Immature natural killer cell (primary cell): ENCODE results near the gene CAT. TPM values are rescaled to one million over a fixed set of nuclear protein-coding genes. Genes with fewer than 3 reads are reported as not detected.

Source experiments
- DNase-seq, 3 donors: peaks; one replicate each; pipeline ENCODE4 v3.0.0; 2022; ENCODE audit warnings: mixed read lengths in 1 of 3
- H3K27ac Mint-ChIP-seq, 6 donors: one replicate each; pipeline ENCODE4 v1.8.0; 2020; ENCODE audit warnings: mixed read lengths in 6 of 6, mild to moderate bottlenecking in 5 of 6, inconsistent platforms in 4 of 6, moderate library complexity in 3 of 6
- H3K27me3 Mint-ChIP-seq, 3 donors: one replicate each; pipeline ENCODE4 v1.8.0; 2020 to 2021; ENCODE audit warnings: low read depth in 3 of 3, mild to moderate bottlenecking in 3 of 3, mixed read lengths in 3 of 3, moderate library complexity in 3 of 3, inconsistent platforms in 1 of 3
- H3K36me3 Mint-ChIP-seq, 3 donors: one replicate each; pipeline ENCODE4 v1.8.0; 2020; ENCODE audit warnings: mixed read lengths in 3 of 3, inconsistent platforms in 2 of 3, mild to moderate bottlenecking in 2 of 3
- H3K4me1 Mint-ChIP-seq, 2 donors: one replicate each; pipeline ENCODE4 v1.8.0; 2020; ENCODE audit warnings: inconsistent platforms in 2 of 2, mild to moderate bottlenecking in 2 of 2, mixed read lengths in 2 of 2, moderate library complexity in 1 of 2
- H3K4me3 Mint-ChIP-seq, 5 donors: one replicate each; pipeline ENCODE4 v1.8.0; 2020; ENCODE audit warnings: mild to moderate bottlenecking in 5 of 5, mixed read lengths in 5 of 5, inconsistent platforms in 3 of 5, moderate library complexity in 3 of 5
- H3K9me3 Mint-ChIP-seq, 6 donors: one replicate each; pipeline ENCODE4 v1.8.0; 2020; ENCODE audit warnings: mild to moderate bottlenecking in 6 of 6, mixed read lengths in 6 of 6, inconsistent platforms in 4 of 6, moderate library complexity in 3 of 6
- polyA plus RNA-seq, 3 donors: library from polyadenylated mRNA; unstranded; fragments of 300-500 nt; fragmentation: Illumina TruSeq; gene quantifications; one replicate each; pipeline ENCODE4 v1.2.3, GENCODE V29; 2021

The CAT gene
- polyA plus RNA-seq, 3 donors from 2014 or later, result 97.5 to 192 (median 153) TPM

GRCh38 chr11:34478845-34479663 is 40.3 kb downstream of the CAT start:
- Mint-ChIP-seq H3K4me3 (no peak overlapping the region), H3K4me1 (no peaks in the 10 kb centered on the region), H3K27me3 (peaks cover 0 to 4% (median 2%) of the 10 kb centered on the region in 3 donors), H3K9me3 (no peaks in the 10 kb centered on the region), H3K36me3 (peaks cover 0 to 7% (median under 1%) of the 10 kb centered on the region in 3 donors), H3K27ac (no peak overlapping the region)
- DNase-seq, result no peak

DNA sequence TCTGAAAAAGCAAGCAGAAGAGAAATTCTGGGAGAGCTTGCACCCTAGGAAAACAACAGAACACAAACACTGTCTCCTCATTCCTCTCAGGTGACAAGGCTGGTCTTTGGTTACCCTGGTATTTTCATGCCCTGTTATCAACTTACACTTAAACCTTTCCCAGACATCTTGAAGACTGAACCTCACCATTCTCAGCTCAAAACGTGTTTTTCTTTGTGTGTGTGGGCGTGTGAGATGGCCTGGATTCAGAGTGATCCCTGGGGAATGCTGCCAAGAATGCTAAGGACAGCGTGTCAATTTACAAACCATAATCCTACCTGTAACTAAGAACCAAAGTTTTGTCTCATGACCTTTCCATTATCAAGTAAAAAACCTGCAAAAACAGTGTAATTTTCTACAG is 41.6 kb downstream of the CAT start:
- no peaks in the 10 kb centered on the region for H3K36me3 Mint-ChIP-seq
- peaks cover 0 to 4% (median 2%) of the 10 kb centered on the region in 3 donors for H3K27me3 Mint-ChIP-seq
- no peaks in the 10 kb centered on the region for H3K9me3 Mint-ChIP-seq
- H3K4me1 Mint-ChIP-seq, result no peaks in the 10 kb centered on the region
- no peak overlapping the region for H3K27ac Mint-ChIP-seq
- DNase-seq, result no peak
- no peak overlapping the region for H3K4me3 Mint-ChIP-seq

DNA sequence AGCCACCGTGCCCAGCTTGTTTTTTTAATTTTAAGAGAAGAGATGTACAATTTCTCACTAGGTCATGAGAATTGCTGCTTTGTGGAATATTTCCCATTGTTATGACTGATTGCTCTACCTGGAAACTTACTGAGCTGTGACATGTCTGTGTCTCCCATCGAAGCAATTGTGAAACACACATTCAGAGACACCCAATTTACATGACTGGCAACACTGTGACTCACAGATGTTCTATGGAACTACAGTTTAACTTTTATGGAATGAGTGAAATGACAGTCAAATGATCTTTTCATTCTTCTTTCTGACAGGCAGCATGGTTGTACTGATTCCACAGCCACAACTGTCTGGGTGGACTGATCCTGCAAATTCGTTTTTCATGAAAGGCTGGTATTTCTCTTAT is 42.6 kb downstream of the CAT start:
- Mint-ChIP-seq H3K36me3 (no peaks in the 10 kb centered on the region), H3K27ac (no peak overlapping the region), H3K4me1 (no peaks in the 10 kb centered on the region), H3K27me3 (peaks cover 0 to 6% (median 2%) of the 10 kb centered on the region in 3 donors), H3K4me3 (no peak overlapping the region), H3K9me3 (no peaks in the 10 kb centered on the region)
- no peak for DNase-seq

DNA sequence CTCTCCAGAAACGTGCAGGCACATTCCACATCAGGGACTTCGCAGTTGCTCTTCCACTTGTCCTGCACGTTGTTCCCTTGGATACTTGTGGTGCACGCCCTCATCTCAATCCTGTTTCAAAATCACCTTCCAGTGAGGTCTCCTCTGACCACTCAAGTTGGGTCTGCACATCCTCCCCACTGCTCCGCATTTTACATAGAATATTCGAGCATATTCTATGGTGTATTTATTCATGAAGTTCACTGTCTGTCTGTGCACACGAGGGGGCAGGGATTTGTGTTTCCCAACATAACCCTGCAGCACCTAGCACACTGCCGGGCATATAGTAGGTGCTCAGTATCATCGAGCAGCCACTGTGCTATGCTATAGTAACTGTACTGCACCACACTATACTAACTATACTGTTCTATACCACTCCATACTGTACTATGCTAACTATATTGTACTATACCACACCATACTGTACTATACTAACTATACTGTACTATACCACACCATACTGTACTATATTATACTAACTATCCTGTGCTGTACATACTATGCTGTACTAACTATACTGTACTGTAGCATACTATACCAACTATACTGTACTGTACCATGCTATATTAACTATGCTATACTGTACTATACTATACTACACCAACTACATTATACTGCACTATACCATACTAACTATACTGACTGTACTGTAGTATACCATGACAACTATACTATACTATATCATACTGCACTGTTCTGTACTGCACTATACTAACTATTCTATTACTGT is 44.6 kb downstream of the CAT start:
- no peaks in the 10 kb centered on the region for H3K36me3 Mint-ChIP-seq
- H3K9me3 Mint-ChIP-seq, result no peaks in the 10 kb centered on the region
- peaks cover 0 to 6% (median 1%) of the 10 kb centered on the region in 3 donors for H3K27me3 Mint-ChIP-seq
- no peaks in the 10 kb centered on the region for H3K4me1 Mint-ChIP-seq
- H3K4me3 Mint-ChIP-seq, result no peak overlapping the region
- no peak for DNase-seq
- H3K27ac Mint-ChIP-seq, result no peak overlapping the region

- Mint-ChIP-seq H3K27ac (no peak overlapping the region), H3K36me3 (no peaks in the 10 kb centered on the region)
Measured at GRCh38 chr11:34487430-34487829, 48.7 kb downstream of the CAT start.

DNA sequence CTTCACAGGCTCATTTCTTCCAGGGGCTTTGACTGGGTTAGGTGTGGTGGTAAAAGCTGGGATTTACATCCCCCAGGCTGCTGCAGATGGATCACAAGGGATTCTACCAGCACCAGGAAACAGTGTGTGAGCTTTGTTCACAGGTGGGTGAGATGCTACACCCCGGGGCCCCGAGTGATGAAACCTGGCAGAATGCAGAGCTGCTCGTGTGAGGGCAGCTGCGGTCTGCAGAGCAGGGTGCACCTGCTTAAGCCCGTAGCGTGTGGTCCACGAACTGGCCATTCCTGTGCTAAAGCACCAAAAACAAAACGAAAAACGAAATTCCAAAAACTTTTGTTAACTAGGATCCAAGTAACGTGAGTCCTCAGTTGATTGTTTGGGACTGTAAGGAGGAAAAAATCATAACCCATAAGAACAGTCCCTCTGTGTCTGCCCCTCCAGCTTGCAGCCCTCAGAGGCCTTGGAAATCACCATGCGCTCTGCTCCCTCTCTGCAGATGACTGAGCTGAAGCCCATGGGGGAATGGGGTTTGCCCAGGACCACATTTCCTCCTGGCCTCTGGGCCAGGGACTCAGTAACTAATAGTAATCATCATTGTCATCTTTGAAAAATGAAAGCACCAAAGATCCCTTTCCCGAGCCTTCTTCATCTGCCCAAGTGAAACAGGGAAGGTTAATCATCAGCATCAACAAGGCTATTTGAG is 50.3 kb downstream of the CAT start:
- no peak for DNase-seq
- Mint-ChIP-seq H3K4me1 (no peaks in the 10 kb centered on the region), H3K27me3 (peaks cover 0 to 6% (median 0%) of the 10 kb centered on the region in 3 donors), H3K36me3 (no peaks in the 10 kb centered on the region), H3K27ac (no peak overlapping the region), H3K4me3 (no peak overlapping the region), H3K9me3 (no peaks in the 10 kb centered on the region)

More at GRCh38 chr11:34487430-34487829, 48.7 kb downstream of the CAT start:
- peaks cover 0 to 3% (median 0%) of the 10 kb centered on the region in 3 donors for H3K27me3 Mint-ChIP-seq
- H3K4me3 Mint-ChIP-seq, result no peak overlapping the region
- H3K4me1 Mint-ChIP-seq, result no peaks in the 10 kb centered on the region
- H3K9me3 Mint-ChIP-seq, result no peaks in the 10 kb centered on the region
- DNase-seq, result no peak

DNA sequence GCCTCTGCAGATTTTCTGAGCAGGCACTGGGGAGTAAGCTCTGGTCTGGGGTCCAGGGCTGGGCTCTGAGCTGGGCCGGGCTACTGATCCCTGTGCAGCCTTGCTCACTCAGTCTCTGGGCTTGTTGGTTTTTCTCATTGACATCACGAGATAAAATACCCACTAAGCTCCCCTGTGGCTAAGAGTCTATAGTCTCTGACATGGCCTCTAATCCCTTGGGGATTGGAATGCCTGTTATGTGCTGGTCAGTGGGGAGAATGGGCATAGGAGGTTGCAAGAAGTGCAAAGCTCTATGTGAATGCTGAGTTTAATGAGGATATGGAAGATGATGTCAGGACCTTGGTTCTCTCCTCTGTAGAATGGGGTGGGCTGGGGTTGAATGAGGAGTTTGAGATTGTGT is 51.6 kb downstream of the CAT start:
- Mint-ChIP-seq H3K9me3 (no peaks in the 10 kb centered on the region), H3K4me3 (no peak overlapping the region), H3K27ac (no peak overlapping the region), H3K4me1 (no peaks in the 10 kb centered on the region), H3K36me3 (no peaks in the 10 kb centered on the region), H3K27me3 (peaks cover 0 to 7% (median 6%) of the 10 kb centered on the region in 3 donors)
- no peak for DNase-seq

- DNase-seq, result peak; percentile 13 to 32 (median 24)
- H3K9me3 Mint-ChIP-seq, result no peaks in the 10 kb centered on the region
- H3K36me3 Mint-ChIP-seq, result no peaks in the 10 kb centered on the region
- H3K27ac Mint-ChIP-seq, result no peak overlapping the region
- H3K4me1 Mint-ChIP-seq, result no peaks in the 10 kb centered on the region
- no peak overlapping the region for H3K4me3 Mint-ChIP-seq
- H3K27me3 Mint-ChIP-seq, result peaks cover 0 to 7% (median 5%) of the 10 kb centered on the region in 3 donors
Measured at GRCh38 chr11:34492806-34493414, 54.2 kb downstream of the CAT start.

- Mint-ChIP-seq H3K36me3 (no peaks in the 10 kb centered on the region), H3K4me3 (no peak overlapping the region), H3K27ac (no peak overlapping the region), H3K9me3 (no peaks in the 10 kb centered on the region), H3K27me3 (peaks cover 0 to 7% (median 5%) of the 10 kb centered on the region in 3 donors), H3K4me1 (no peaks in the 10 kb centered on the region)
- DNase-seq, result no peak
Measured at GRCh38 chr11:34493468-34493867, 54.7 kb downstream of the CAT start.

- H3K27me3 Mint-ChIP-seq, result peaks cover 0 to 7% (median 5%) of the 10 kb centered on the region in 3 donors
- H3K27ac Mint-ChIP-seq, result no peak overlapping the region
- H3K36me3 Mint-ChIP-seq, result no peaks in the 10 kb centered on the region
- H3K4me3 Mint-ChIP-seq, result no peak overlapping the region
- no peak for DNase-seq
- no peaks in the 10 kb centered on the region for H3K4me1 Mint-ChIP-seq
- H3K9me3 Mint-ChIP-seq, result no peaks in the 10 kb centered on the region
Measured at GRCh38 chr11:34493926-34494595, 55.3 kb downstream of the CAT start.

- peaks cover 2 to 7% (median 3%) of the 10 kb centered on the region in 3 donors for H3K27me3 Mint-ChIP-seq
Measured at GRCh38 chr11:34495239-34495723, 56.5 kb downstream of the CAT start.

DNA sequence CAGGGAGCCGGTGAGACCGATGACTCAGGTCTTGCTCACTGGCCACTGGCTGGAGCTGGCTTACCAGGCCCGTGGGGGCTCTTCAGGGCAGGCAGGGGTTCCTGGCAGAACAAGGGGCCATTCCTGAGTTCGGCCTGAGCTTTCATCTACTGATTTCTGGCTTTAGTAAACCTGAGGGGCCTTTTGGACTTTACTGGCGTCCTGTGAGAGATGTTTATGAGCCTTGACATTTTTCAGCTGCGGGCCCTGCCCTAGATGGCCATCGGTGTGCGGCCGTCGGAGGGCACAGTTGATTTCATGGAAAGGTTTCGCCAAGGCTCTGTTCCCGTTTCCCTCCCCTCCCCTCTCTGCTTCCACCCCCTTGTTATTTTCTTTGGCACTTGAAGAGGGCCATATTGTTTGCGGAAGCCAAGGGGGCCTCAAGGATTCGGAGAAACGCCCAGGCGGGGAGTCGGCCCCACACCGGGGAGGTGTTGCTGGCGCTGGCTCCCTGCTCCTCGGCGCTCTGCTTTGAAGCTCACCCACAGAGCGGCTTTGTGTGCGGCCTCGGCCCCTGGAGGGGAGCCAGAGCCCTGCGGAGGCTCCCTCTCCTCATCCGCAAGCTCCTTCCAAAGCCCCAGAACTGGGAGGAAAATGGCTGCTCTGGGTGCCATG is 57.1 kb downstream of the CAT start:
- Mint-ChIP-seq H3K4me3 (no peak overlapping the region), H3K9me3 (no peaks in the 10 kb centered on the region), H3K27ac (no peak overlapping the region), H3K36me3 (no peaks in the 10 kb centered on the region), H3K27me3 (peaks cover 2 to 7% (median 3%) of the 10 kb centered on the region in 3 donors), H3K4me1 (no peaks in the 10 kb centered on the region)
- DNase-seq, result no peak

More at GRCh38 chr11:34495239-34495723, 56.5 kb downstream of the CAT start:
- no peak for DNase-seq
- Mint-ChIP-seq H3K36me3 (no peaks in the 10 kb centered on the region), H3K9me3 (no peaks in the 10 kb centered on the region), H3K27ac (no peak overlapping the region), H3K4me1 (no peaks in the 10 kb centered on the region), H3K4me3 (no peak overlapping the region)
